Activated CD4-positive, alpha-beta T cell treated with anti-CD3 and anti-CD28 coated beads for 36 hours (primary cell): ENCODE results near the gene TYK2. TPM values are rescaled to one million over a fixed set of nuclear protein-coding genes. Genes with fewer than 3 reads are reported as not detected.
"Not testable (repeated sequence)": the region's sequence is repeated elsewhere in the genome, so short reads cannot be mapped to it uniquely, and the experiment has no call there.

ENCODE experiments used
- ATAC-seq: fragments of 200-7000 bp; cut with Tn5 transposase; one replicate; pipeline ENCODE4 v1.10.0; 2021; ENCODE audit warnings: mild to moderate bottlenecking, moderate library complexity
- CTCF ChIA-PET: fragments of 350-600 bp; sonication (Branson Sonifier 250); formaldehyde crosslinking; loops from one replicate; lab custom pipeline; 2021; ENCODE audit warnings: antibody characterized with exemption; lab: Charles Lee
- POLR2A ChIA-PET: fragments of 350-600 bp; sonication (Branson Sonifier 250); formaldehyde crosslinking; loops from one replicate; lab custom pipeline; 2021; ENCODE audit warnings: antibody characterized with exemption, inconsistent platforms; lab: Charles Lee
- DNase-seq: peaks from one replicate; pipeline ENCODE4 v3.0.0-alpha.2; 2020
- H3K27ac Mint-ChIP-seq: one replicate; pipeline ENCODE4 v1.8.0; 2021; ENCODE audit warnings: mixed read lengths
- H3K27me3 Mint-ChIP-seq: one replicate; pipeline ENCODE4 v1.8.0; 2021; ENCODE audit warnings: mixed read lengths
- H3K36me3 Mint-ChIP-seq: one replicate; pipeline ENCODE4 v1.8.0; 2021; ENCODE audit warnings: low read depth, mixed read lengths
- H3K4me1 Mint-ChIP-seq: one replicate; pipeline ENCODE4 v1.8.0; 2021; ENCODE audit warnings: mixed read lengths
- H3K4me3 Mint-ChIP-seq: one replicate; pipeline ENCODE4 v1.8.0; 2021; ENCODE audit warnings: mild to moderate bottlenecking, moderate library complexity, mixed read lengths
- H3K9me3 Mint-ChIP-seq: one replicate; pipeline ENCODE4 v1.8.0; 2021; ENCODE audit warnings: low read depth, mixed read lengths
- intact Hi-C, 2 experiments: fragments of 100-400 bp; cut with DNase I in 1 of 2; cut with micrococcal nuclease in 1 of 2; formaldehyde crosslinking; loops; one replicate each; pipeline versions ENCODE4 v1.14.2 to v1.15.1; 2022 to 2024; cut with DNase I, micrococcal nuclease
- total RNA-seq, 2 experiments: library from RNA; stranded (reverse); gene quantifications; one replicate each; pipeline ENCODE4 v1.2.3, GENCODE V29; 2021

Gene TYK2
- total RNA-seq, 2 experiments from 2014 or later: 151 to 197 TPM

GRCh38 chr19:10356431-10356830, 23.9 kb downstream of the TYK2 start:
- no peak for DNase-seq
- peaks cover 38% of the 10 kb centered on the region for H3K36me3 Mint-ChIP-seq
- no peak for ATAC-seq
- ChIA-PET CTCF (interaction anchor here (0.6 to 1.2 kb wide), 3 partner anchors 13 to 127 kb away, joined by 3 to 4 read pairs (median 3); no protein-coding TSS in a partner anchor), POLR2A (no interaction called here)
- H3K4me3 Mint-ChIP-seq: no peak overlapping the region
- H3K4me1 Mint-ChIP-seq: no peaks in the 10 kb centered on the region
- H3K27ac Mint-ChIP-seq: no peak overlapping the region
- intact Hi-C loops: no loop called here
- no peaks in the 10 kb centered on the region for H3K27me3 Mint-ChIP-seq
- no peaks in the 10 kb centered on the region for H3K9me3 Mint-ChIP-seq

- H3K36me3 Mint-ChIP-seq: peaks cover 36% of the 10 kb centered on the region
- H3K27ac Mint-ChIP-seq: no peak overlapping the region
- ChIA-PET POLR2A (no interaction called here), CTCF (interaction anchor here (0.5 kb wide), 1 partner anchor 83 kb away, joined by 3 read pairs; the partner anchor contains the start of gene ICAM1)
- no peak overlapping the region for H3K4me3 Mint-ChIP-seq
- no peaks in the 10 kb centered on the region for H3K9me3 Mint-ChIP-seq
- intact Hi-C loops: no loop called here
- no peaks in the 10 kb centered on the region for H3K4me1 Mint-ChIP-seq
- DNase-seq (peak; percentile 75), ATAC-seq (peak; percentile 78)
- no peaks in the 10 kb centered on the region for H3K27me3 Mint-ChIP-seq
Measured at GRCh38 chr19:10353793-10354391, 26.5 kb downstream of the TYK2 start.

- peaks cover 34% of the 10 kb centered on the region for H3K36me3 Mint-ChIP-seq
- intact Hi-C loops: no loop called here
- ATAC-seq (no peak), DNase-seq (no peak)
- no peak overlapping the region for H3K4me3 Mint-ChIP-seq
- H3K4me1 Mint-ChIP-seq: no peaks in the 10 kb centered on the region
- H3K9me3 Mint-ChIP-seq: no peaks in the 10 kb centered on the region
- H3K27ac Mint-ChIP-seq: no peak overlapping the region
- H3K27me3 Mint-ChIP-seq: no peaks in the 10 kb centered on the region
- ChIA-PET CTCF (no interaction called here), POLR2A (no interaction called here)
Measured at GRCh38 chr19:10352764-10353671, 27.4 kb downstream of the TYK2 start.

GRCh38 chr19:10346509-10346908, 33.9 kb downstream of the TYK2 start:
- ATAC-seq: no peak
- H3K27me3 Mint-ChIP-seq: no peaks in the 10 kb centered on the region
- H3K9me3 Mint-ChIP-seq: no peaks in the 10 kb centered on the region
- CTCF ChIA-PET: no interaction called here
- POLR2A ChIA-PET: interaction anchor here (0.7 kb wide), 1 partner anchor 16 kb away, joined by 4 read pairs; no protein-coding TSS in a partner anchor
- intact Hi-C loops: no loop called here
- no peak overlapping the region for H3K4me3 Mint-ChIP-seq
- no peaks in the 10 kb centered on the region for H3K4me1 Mint-ChIP-seq
- no peak for DNase-seq
- peaks cover 6% of the 10 kb centered on the region for H3K36me3 Mint-ChIP-seq
- H3K27ac Mint-ChIP-seq: no peak overlapping the region

GRCh38 chr19:10344780-10345179, 35.6 kb downstream of the TYK2 start:
- Mint-ChIP-seq H3K4me3 (no peak overlapping the region), H3K9me3 (no peaks in the 10 kb centered on the region), H3K36me3 (no peaks in the 10 kb centered on the region), H3K27ac (no peak overlapping the region), H3K27me3 (no peaks in the 10 kb centered on the region), H3K4me1 (peaks cover 7% of the 10 kb centered on the region)
- intact Hi-C loops: no loop called here
- ChIA-PET CTCF (interaction anchor here (0.6 kb wide), 1 partner anchor 409 kb away, joined by 3 read pairs; no protein-coding TSS in a partner anchor), POLR2A (interaction anchor here (0.6 kb wide), 1 partner anchor 69 kb away, joined by 3 read pairs; no protein-coding TSS in a partner anchor)
- ATAC-seq: no peak
- DNase-seq: no peak

- POLR2A ChIA-PET: no interaction called here
- no peaks in the 10 kb centered on the region for H3K27me3 Mint-ChIP-seq
- DNase-seq: no peak
Measured at GRCh38 chr19:10343495-10343894, 36.9 kb downstream of the TYK2 start.

GRCh38 chr19:10339977-10340376, 40.4 kb downstream of the TYK2 start:
- peaks cover 28% of the 10 kb centered on the region for H3K4me1 Mint-ChIP-seq
- intact Hi-C loops: loop anchor here in 1 of 2 experiments (2.0 kb wide), 1 partner anchor 69 kb away; the partner anchor contains the start of gene ICAM1
- no peaks in the 10 kb centered on the region for H3K9me3 Mint-ChIP-seq
- ChIA-PET POLR2A (interaction anchor here (0.6 kb wide), 1 partner anchor 738 kb away, joined by 3 read pairs; no protein-coding TSS in a partner anchor), CTCF (interaction anchor here (0.8 kb wide), 1 partner anchor 81 kb away, joined by 3 read pairs; no protein-coding TSS in a partner anchor)
- no peak for DNase-seq
- peak overlapping the region; percentile 97 for H3K27ac Mint-ChIP-seq
- no peaks in the 10 kb centered on the region for H3K27me3 Mint-ChIP-seq
- no peak for ATAC-seq
- H3K4me3 Mint-ChIP-seq: peak overlapping the region; percentile 95
- H3K36me3 Mint-ChIP-seq: peaks cover 12% of the 10 kb centered on the region

More at GRCh38 chr19:10343495-10343894, 36.9 kb downstream of the TYK2 start:
- ATAC-seq: no peak
- no peaks in the 10 kb centered on the region for H3K9me3 Mint-ChIP-seq
- CTCF ChIA-PET: interaction anchor here (0.6 to 1.5 kb wide), 4 partner anchors 13 to 940 kb away, joined by 3 to 4 read pairs (median 4); no protein-coding TSS in a partner anchor
- H3K4me3 Mint-ChIP-seq: no peak overlapping the region
- H3K4me1 Mint-ChIP-seq: peaks cover 20% of the 10 kb centered on the region
- no peak overlapping the region for H3K27ac Mint-ChIP-seq
- intact Hi-C loops: no loop called here
- H3K36me3 Mint-ChIP-seq: peaks cover 8% of the 10 kb centered on the region

GRCh38 chr19:10339380-10339960, 40.9 kb downstream of the TYK2 start, which contains the start of gene ICAM3:
Gene ICAM3, minus strand, starts transcription at chr19:10339624. Its CDS starts 10 bp downstream, at chr19:10339614.
- H3K27me3 Mint-ChIP-seq: no peaks in the 10 kb centered on the region
- ATAC-seq: peak; percentile 94
- peaks cover 15% of the 10 kb centered on the region for H3K36me3 Mint-ChIP-seq
- intact Hi-C loops: loop anchor here in 1 of 2 experiments (2.0 kb wide), 1 partner anchor 69 kb away; the partner anchor contains the start of gene ICAM1
- ChIA-PET POLR2A (no interaction called here), CTCF (interaction anchor here (0.8 kb wide), 1 partner anchor 81 kb away, joined by 3 read pairs; no protein-coding TSS in a partner anchor)
- peak within 1 kb of the TSS; percentile 97 for H3K27ac Mint-ChIP-seq
- peaks cover 28% of the 10 kb centered on the region for H3K4me1 Mint-ChIP-seq
- H3K4me3 Mint-ChIP-seq: peak within 1 kb of the TSS; percentile 95
- H3K9me3 Mint-ChIP-seq: no peaks in the 10 kb centered on the region
- peak; percentile 86 for DNase-seq

GRCh38 chr19:10338940-10339339, 41.4 kb downstream of the TYK2 start:
- peak; percentile 40 for DNase-seq
- peak; percentile 50 for ATAC-seq
- intact Hi-C loops: loop anchor here in 1 of 2 experiments (2.0 kb wide), 1 partner anchor 68 kb away; the partner anchor contains the start of gene ICAM1
- peaks cover 18% of the 10 kb centered on the region for H3K36me3 Mint-ChIP-seq
- no peaks in the 10 kb centered on the region for H3K9me3 Mint-ChIP-seq
- H3K4me3 Mint-ChIP-seq: peak overlapping the region; percentile 95
- peaks cover 31% of the 10 kb centered on the region for H3K4me1 Mint-ChIP-seq
- H3K27ac Mint-ChIP-seq: peak overlapping the region; percentile 97
- POLR2A ChIA-PET: no interaction called here
- CTCF ChIA-PET: interaction anchor here (0.6 kb wide), 1 partner anchor 83 kb away, joined by 3 read pairs; no protein-coding TSS in a partner anchor
- H3K27me3 Mint-ChIP-seq: no peaks in the 10 kb centered on the region

- peaks cover 34% of the 10 kb centered on the region for H3K36me3 Mint-ChIP-seq
- ATAC-seq, DNase-seq, H3K27me3 Mint-ChIP-seq, H3K4me3 Mint-ChIP-seq, intact Hi-C loops, H3K9me3 Mint-ChIP-seq, POLR2A ChIA-PET, H3K27ac Mint-ChIP-seq: not testable (repeated sequence)
- H3K4me1 Mint-ChIP-seq: peaks cover 47% of the 10 kb centered on the region
- CTCF ChIA-PET: interaction anchor here (0.8 kb wide), 1 partner anchor 221 kb away, joined by 3 read pairs; no protein-coding TSS in a partner anchor
Measured at GRCh38 chr19:10336725-10337124, 43.6 kb downstream of the TYK2 start.
